HG03097 (cell line): ENCODE results near the gene RPL39L.
"Not testable (repeated sequence)": the region's sequence is repeated elsewhere in the genome, so short reads cannot be mapped to it uniquely, and the experiment has no call there.

Experiments used
- ATAC-seq: cut with Tn5 transposase; IDR thresholded peaks from one replicate; pipeline ENCODE4 v1.9.1; 2021; ENCODE audit not compliant: unreplicated experiment, low FRiP score

RPL39L gene

DNA sequence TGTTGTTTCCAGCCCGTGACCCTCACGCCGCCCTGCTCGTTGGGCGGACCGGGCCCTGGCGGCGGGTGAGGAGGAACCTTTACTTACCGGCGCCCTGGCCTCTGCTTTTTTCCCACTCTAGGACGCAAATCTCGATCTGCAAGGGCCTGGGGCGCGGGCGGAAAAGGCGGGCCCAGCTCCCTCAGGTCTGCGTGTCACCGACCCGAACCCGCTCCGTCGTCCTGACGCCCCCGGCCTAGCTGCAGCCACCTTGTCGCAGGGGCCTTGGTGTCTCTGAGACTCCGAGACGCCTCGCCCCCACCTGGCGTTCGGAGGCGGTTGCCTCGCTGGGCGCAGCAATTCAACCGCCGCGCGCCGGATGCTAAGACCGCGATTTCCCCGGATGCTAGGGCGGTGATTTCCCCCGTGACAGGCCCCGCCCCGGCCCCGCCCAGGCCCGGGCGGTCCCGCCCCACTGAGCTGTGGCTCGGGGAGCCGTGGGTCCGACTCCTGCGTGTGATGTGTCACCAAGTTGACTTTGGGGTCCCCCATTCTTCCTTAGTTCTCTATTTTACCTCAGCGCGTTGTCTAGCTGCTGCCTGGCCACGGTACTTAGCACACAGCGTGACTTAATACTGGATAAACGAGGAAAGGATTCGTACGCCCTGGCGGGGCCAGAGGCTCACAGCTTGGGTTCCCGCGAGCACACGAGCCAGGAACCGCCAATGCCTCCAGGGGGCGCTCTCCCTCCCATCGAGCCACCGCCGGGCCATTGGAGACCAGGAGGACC is at the start of gene RPL39L:
Gene RPL39L (minus strand): TSS at position 371 of the 769 bp plus-strand sequence. CDS start 18,196 bp downstream, outside the sequence.
- peak; percentile 96 for ATAC-seq

DNA sequence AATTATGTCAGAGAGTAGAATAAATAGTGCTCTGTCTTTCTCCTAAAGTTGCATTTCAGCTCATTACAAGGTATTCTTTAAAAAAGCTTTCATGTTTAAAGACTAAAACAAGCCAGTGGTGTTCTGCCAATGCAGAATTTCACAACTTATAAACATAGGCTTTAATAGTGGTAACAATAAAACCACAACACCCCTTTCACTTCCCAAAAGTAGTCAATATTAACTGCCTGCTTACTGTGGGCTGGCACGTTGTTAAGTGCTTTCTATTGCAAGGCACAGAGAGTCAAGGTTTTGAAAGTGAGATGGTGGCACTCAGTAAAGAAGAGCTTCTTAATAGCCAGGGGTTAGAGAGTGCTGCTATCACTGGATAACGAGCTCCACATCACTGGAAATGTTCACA is 49.6 kb upstream of the RPL39L start:
- ATAC-seq, result no peak

DNA sequence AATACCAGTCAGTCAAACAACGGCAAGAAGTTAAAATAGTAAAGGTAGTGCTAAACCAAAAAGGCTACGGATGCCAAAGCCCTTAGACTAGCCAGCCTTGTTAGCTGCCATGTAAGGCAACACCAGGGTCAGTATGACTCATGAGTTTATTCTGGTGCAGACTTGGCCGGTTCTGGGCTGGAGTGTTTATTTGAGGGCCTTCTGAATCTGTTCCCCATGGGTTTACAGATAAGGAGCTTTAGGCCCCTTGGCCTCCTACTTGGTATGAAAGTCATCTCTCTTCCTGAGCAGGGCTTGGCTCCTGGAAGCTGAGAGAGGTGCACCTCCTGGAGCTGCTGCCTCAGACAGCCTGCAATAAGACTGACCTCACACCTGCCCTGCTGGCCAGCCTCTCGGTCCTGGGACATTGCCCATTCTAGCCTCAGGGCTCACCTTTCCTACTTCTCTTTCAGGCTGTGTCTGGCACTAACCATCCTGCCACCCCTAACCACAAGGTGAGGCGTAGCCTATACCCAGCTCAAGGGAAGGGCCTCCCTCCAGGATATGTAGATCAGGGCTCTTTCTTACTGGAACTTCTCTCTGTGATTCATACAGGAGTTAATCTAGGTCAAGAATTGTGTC is 47.6 kb upstream of the RPL39L start:
- no peak for ATAC-seq

DNA sequence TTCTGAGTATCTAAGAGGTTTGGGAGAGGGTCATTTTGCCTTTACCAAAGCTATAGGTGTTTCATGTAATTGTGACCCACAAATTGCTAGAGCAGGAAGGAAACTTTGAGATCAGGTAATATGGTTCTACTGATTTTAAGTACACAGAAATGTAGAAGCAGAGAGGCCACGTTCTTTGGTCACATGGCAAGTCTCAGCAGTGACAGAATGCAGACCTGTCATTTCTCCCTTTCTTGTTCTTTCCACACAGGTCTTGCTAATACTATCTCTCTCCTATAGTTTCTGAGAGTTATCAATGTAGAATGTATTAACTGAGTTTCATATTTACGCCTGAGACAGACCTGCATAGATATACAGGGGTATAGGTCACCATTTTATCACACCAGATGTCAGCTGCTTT is 47.1 kb upstream of the RPL39L start:
- no peak for ATAC-seq

DNA sequence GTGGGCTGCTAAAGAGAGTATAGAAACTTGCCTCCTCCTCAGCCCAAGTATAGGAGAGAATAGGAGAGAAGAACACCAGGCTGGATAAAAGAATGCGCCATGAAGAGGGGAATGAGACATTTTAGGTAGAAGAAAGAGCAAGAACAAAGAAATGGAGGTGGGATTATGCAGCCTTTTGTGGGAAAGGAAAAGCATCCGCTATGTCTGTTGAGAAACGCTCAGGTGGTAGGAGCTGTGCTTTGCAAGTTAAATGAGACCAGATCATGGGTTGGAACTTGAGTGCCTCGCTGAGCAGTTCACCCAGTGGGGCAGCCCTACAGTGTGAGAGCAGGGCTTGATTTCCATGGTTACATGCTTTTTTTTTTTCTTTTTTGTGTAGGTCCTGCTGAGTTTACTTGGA is 46.5 kb upstream of the RPL39L start:
- ATAC-seq, result no peak

DNA sequence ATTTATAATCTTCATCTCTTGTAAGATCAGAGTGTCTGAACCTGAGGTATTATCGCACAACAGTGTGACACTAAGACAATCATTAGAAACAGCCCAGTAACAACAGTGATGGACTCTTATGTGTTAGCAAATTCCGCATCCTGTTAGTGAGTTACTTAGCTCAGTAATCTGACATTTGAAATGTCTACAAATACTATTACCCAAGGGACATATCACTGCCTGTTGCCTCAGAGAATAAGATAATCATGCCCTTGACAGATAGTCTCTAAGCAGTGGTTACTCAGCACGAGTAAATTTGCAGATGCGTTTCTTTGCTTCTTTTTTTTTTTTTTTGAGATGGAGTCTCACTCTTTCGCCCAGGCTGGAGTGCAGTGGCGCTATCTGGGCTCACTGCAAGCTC is 44.6 kb upstream of the RPL39L start:
- no peak for ATAC-seq

DNA sequence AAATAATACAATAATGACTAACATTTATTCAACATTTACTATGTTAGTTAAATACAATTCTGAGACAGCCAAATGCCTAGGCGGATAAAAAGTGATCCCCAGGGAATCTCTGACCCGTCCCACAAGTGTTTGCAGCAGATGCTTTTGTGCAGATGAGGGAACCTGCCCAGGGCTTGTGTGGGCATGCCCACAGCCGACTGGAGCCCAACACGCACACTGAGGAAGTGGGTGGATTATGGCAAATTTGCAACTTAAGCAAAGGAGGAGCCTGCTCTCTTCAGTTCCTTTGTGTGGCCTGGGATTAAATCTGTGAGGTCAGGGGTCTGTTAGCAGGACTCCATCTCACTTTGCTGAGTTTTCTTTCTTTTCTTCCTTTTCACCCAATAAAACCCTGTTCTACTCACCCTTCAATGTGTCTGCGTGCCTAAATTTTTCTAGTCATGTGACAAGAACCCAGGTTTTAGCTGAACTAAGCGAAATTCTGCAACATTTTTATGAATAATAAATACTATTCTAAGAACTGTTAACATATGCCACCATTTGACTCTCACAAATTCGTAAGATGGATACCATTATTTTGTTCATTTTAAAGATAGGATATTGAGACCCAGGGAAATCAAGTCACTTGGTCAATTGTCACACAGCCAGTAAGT is 44.0 kb upstream of the RPL39L start:
- ATAC-seq, result no peak

DNA sequence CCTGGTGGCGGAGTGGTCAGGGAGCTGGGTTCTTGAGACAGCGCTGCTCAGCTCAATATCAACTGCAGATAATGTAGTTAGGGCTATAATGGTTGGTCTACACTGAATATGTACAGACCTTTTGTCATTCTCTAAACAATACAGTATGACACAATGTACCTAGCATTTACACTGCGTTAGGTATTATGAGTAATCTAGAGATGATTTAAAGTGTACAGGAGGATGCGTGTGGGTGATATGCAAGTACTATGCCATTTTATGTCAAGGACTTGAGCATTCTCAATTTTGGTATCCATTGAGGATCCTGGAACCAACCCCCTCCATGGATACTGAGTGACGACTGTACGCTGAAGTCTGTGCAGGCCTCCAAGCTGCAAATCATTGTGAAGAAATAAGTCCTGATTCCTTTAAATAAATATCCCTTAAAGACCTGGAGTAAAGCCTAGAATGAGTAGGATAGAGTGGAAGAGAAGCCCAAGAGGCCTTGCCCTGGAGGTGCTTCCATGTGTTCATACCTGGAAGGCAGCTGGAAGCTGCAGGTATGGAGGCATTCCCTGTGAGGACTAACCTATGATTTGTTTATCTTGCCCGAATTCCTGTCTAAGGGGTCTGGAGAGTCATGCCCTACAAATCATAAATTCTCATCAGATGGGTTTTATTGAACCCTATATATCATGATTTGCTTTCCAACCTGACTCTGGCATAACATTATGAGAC is 42.3 kb upstream of the RPL39L start:
- no peak for ATAC-seq

DNA sequence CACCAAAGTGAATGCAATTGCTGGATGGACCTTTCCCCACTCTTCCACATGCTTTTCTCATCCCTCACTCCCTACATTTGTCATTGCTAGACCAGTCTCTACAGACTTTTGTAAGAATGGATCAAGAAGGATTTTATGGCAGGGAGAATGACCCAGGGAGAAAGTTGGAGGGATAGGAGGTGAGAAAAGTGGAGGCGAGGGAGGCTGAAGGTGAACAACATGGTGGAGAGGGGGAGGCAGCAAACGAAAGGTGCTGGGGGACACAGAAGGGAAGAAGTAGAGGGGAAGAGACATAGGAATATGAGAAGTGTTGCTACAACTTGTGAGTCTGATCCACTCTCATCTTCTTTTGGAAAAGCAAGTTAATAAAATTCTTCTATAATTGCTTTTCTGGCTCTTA is 33.6 kb upstream of the RPL39L start:
- no peak for ATAC-seq

DNA sequence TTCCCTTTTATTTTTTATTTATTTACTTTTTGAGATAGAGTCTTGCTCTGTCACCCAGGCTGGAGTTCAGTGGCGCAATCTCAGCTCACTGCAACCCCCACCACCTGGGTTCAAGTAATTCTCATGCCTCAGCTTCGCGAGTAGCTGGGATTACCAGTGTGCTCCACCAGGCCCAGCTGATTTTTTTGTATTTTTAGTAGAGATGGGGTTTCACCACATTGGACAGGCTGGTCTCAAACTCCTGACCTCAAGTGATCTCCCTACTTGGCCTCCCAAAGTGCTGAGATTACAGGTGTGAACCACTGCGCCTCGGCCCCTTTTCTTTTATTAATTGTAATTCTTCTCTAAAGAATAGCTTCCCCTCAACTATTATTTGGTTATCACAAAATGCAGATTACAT is 31.6 kb upstream of the RPL39L start:
- ATAC-seq, result not testable (repeated sequence)

DNA sequence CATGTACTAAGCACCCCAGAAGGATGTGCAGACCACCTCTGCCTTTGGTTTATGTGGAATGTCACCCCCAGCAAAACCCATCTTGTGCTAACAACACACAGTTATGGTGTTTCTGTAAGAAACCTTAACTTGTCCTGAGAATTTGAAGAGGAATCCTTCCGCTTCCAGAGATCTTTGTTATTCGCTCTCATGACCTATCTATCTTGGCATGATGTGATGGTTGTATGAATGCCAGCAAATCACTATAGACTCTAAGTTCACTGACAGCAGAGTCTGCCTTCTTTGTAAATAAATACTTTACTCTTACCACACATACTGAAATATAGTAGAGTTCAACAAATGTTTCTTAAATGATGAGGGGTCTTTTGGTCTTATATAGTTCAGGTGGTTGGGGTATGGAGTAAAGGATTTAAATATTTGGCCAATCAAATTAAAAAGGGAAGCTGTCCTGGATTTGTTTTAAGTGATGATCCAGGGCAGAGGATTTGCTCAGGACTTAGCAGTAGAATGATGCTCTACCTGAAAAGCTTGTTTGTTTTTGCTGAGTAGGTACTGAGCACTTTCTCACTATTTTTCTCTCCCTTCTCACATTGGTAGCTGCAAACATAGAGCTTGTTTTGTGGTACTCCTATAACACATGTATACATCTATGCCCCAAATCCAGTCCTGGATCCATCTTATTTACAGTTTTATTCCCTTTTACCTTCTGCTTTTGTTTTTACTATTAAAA is 30.1 kb upstream of the RPL39L start:
- ATAC-seq, result no peak

DNA sequence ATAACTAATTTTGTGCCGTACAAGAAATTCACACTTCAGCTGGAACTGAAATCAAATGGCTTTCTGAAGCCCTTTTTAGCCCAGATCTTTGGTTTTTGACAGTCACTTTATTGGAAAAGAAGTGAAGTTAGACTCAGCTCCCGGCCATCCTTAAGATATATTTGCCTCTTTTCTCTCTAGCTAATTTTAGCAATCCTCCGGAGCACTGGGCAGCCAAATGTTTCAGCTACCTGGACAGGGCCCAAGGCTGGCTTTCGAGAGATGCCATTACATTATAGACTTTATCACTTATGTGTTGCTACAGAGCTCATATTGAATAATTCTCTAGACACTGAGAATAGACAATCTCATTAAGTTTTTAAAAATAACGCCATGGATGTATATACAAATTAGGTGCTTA is 28.5 kb upstream of the RPL39L start:
- no peak for ATAC-seq

DNA sequence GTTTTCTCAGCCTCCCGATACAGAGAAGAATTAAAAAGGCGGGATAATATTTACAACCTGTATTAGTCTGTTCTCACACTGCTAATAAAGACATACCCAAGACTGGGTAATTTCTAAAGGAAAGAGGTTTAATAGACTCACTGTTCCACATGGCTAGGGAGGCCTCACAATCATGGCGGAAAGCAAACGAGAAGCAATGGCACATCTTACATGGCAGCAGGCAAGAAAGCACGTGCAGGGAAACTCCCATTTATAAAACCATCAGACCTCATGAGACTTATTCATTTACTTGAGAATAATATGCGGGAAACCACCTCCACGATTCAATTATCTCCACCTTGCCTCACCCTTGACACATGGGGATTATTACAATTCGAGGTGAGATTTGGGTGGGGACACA is 27.5 kb upstream of the RPL39L start:
- ATAC-seq, result no peak

DNA sequence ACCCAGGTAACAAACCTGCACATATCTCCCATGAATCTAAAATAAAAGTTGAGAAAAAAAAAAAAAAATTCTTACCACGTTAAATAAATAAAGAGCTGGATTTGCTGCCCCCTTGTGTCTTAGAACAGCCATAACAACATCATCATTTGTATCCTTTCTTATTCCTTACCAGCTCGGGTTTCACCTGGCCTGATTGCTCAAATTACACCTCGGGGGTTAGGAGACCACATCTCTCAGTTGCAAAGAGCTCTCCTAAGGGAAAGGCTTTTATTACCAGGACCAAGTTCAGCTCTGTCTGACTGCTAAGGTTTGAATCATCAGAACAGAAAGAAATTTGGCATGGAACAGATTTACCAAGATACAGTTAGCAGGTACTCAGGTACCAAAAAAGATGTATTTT is 25.8 kb upstream of the RPL39L start:
- no peak for ATAC-seq

DNA sequence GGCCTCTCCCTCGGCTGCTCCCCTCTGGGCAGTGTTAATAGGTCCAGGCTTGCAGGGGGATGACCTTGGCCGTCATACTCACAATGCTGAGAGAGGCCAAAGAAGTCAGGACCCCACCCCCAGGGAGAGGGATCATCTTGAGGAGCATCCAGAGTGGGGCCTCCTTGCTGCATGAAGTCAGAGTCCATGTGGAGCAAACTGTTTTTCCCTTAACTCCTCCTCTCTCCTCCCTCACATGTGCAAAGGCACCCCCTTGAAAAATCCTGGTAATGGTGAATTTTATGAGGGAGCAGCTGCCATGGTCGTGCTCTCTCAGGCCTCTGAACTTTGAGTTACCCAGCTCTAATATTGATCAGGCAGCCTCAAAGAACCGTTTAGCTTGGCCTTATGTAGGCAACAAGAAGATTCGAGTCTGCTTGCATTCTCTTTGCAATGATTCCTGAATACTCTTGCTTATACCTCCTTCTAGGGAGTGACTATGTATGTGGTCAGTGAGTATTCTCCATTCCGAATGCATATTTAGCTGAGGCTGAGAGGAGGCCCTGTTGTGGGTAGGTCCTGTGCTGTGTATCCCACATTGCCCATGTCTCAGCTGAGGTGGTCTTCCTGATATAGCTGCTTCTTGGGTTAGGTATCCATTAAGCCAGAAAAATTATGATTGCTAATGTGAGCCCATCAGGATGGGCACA is 23.1 kb upstream of the RPL39L start:
- ATAC-seq, result no peak

DNA sequence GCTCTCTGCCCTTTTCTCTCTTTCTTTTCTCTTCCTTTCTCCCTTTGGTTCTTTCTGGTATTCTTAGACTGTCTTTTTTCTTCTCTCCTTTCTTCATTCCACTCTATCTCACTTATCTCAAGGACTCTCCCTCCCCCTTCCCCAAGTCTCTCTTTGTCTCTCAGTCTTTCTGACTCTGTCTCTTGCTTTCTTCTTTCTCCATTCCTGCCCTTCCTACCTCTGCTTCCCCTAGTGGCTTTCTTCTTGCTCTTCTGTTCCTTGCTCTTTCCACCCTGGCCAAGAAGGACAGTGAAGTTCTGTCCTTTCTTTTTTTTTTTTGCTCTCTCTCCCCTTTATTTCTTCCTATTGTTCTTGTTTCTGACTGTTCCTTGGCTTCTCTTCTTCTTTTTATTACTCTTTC is 22.3 kb upstream of the RPL39L start:
- no peak for ATAC-seq

DNA sequence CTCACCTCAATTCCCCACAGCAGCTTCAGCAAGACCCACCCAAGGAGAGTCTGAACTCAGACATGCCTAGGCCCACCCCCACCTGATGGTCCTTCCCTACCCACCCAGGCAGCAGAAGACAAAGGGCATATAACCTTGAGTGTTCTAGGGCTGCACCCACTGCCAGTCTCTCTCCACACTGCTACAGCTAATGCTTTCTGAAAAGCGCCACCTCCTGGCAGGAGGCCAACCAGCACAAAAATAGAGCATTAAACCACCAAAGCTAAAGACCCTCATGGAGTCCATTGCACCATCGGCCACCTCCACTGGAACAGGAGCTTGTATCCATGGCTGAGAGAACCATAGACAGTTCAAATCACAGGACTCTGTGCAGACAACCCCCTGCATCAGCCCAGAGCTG is 11.3 kb upstream of the RPL39L start:
- no peak for ATAC-seq

DNA sequence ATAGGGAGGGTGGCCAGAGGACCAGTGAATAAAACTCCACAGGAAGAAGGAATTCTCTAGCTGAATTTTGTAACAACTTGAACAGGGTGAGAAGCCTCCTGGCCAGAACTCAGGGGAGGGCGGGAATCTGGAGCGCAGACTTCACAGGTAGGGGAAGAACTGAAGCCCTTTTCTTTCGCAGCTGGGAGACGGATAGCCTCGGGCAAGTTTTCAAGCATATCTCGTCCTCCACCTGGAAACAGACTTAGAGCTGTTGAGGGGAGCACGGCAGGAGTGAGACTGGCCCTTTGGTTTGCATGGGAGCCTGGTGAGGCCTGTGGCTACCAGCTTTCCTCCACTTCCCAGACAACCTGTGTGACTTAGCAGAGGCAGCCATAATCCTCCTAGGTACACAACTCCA is 10.9 kb upstream of the RPL39L start:
- no peak for ATAC-seq

DNA sequence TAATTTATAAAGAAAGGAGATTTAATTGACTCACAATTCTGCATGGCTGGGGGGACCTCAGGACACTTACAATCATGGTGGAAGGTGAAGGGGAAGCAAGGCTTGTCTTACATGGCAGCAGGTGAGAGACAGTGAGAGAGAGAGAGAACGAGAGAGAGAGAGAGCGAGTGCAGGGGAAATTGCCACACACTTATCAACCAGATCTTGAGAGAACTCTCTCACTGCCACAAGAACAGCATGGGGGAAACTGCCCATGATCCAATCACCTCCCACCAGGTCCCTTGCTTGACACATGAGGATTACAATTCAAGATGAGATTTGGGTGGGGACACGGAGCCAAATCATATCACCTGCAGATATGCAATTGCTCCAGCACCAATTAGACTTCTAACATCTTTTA is 7.1 kb upstream of the RPL39L start:
- ATAC-seq, result no peak
